ENCODE results near the gene JSRP1.

- TF ChIP-seq CTCF (IDR thresholded peaks at IDR 0.05) (no peak), POLR2A (IDR thresholded peaks at IDR 0.05) (no peak), EP300 (IDR thresholded peaks at IDR 0.05) (no peak)
Observed at GRCh38 chr19:2229103-2230032, 26.8 kb downstream of the JSRP1 start.

All from sigmoid colon (tissue), 4 donors.